Measurements from ENCODE around the gene CRYL1. TPM values are rescaled to one million over a fixed set of nuclear protein-coding genes. Genes with fewer than 3 reads are reported as not detected.

CRYL1 gene
- total and polyA plus RNA-seq, 2 of the 13 experiments (the other 11 are each of a cell fraction or from before 2014, with no cell fraction given), result 57.2 to 115 TPM

DNA sequence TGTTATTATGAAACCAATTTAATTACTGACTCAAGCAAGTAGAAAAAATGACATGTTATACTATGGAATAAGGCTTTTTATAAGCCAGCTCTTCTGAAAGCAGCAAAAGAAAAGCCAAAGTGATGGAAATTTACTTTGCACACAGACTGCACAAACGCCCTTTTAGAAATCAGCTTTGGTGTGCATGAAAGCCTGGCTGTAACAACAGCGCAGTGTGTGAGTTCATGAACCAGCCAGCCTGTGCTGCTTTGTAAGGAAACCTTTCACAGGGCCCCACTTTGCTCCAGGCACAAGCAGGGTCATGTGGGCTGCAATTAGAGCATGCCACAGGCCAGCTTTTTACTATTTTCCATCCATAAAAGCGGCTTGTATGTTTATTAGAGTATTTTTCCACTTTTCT lies 27.7 kb upstream of the CRYL1 start:
- ATAC-seq, result peak; percentile 89
- CTCF ChIA-PET (ENCODE audit: low intra/inter-chr PET ratio, low total read pairs), result no interaction called here
- TF ChIP-seq NFIB (CRISPR knock-in tag; IDR thresholded peaks at IDR 0.05; ENCODE audit: borderline replicate concordance) (no peak), ZNF382 (CRISPR knock-in tag; IDR thresholded peaks at IDR 0.05; ENCODE audit: borderline replicate concordance) (no peak), THAP11 (CRISPR knock-in tag; IDR thresholded peaks at IDR 0.05) (no peak), SSRP1 (CRISPR knock-in tag; IDR thresholded peaks at IDR 0.05) (no peak), ISX (CRISPR knock-in tag; conservative IDR thresholded peaks at IDR 0.05) (no peak), RBAK (CRISPR knock-in tag; IDR thresholded peaks at IDR 0.05) (peak; percentile 98), KDM6A (CRISPR knock-in tag; IDR thresholded peaks at IDR 0.05; ENCODE audit: low read depth) (peak; percentile 70; the same call in 1 of the 2 replicates), CBX5 (CRISPR knock-in tag; IDR thresholded peaks at IDR 0.05; ENCODE audit: borderline replicate concordance) (no peak), CCAR2 (optimal IDR thresholded peaks at IDR 0.05; ENCODE audit: low read depth, low read length) (no peak), ZNF317 (CRISPR knock-in tag; IDR thresholded peaks at IDR 0.05) (no peak), ZNF577 (CRISPR knock-in tag; IDR thresholded peaks at IDR 0.05; ENCODE audit: borderline replicate concordance, low read depth) (no peak), ZNF225 (CRISPR knock-in tag; IDR thresholded peaks at IDR 0.05) (no peak), ZNF878 (CRISPR knock-in tag; IDR thresholded peaks at IDR 0.05) (no peak), PRMT3 (CRISPR knock-in tag; IDR thresholded peaks at IDR 0.05; ENCODE audit: borderline replicate concordance, low read depth) (no peak), ZNF234 (CRISPR knock-in tag; conservative IDR thresholded peaks at IDR 0.05) (no peak), ZNF614 (CRISPR knock-in tag; IDR thresholded peaks at IDR 0.05; ENCODE audit: borderline replicate concordance) (0 out of 2 replicates have a peak, but pooled peaks have one; percentile 40), POLR2G (IDR thresholded peaks at IDR 0.05; ENCODE audit: low read depth, low read length) (peak; percentile 76), ZNF792 (CRISPR knock-in tag; IDR thresholded peaks at IDR 0.05) (peak; percentile 48; the same call in 1 of the 2 replicates)
- TF ChIP-seq, protein P1, sequence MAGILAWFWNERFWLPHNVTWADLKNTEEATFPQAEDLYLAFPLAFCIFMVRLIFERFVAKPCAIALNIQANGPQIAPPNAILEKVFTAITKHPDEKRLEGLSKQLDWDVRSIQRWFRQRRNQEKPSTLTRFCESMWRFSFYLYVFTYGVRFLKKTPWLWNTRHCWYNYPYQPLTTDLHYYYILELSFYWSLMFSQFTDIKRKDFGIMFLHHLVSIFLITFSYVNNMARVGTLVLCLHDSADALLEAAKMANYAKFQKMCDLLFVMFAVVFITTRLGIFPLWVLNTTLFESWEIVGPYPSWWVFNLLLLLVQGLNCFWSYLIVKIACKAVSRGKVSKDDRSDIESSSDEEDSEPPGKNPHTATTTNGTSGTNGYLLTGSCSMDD (CRISPR knock-in tag; IDR thresholded peaks at IDR 0.05), result no peak
- TF ChIP-seq, protein P2, sequence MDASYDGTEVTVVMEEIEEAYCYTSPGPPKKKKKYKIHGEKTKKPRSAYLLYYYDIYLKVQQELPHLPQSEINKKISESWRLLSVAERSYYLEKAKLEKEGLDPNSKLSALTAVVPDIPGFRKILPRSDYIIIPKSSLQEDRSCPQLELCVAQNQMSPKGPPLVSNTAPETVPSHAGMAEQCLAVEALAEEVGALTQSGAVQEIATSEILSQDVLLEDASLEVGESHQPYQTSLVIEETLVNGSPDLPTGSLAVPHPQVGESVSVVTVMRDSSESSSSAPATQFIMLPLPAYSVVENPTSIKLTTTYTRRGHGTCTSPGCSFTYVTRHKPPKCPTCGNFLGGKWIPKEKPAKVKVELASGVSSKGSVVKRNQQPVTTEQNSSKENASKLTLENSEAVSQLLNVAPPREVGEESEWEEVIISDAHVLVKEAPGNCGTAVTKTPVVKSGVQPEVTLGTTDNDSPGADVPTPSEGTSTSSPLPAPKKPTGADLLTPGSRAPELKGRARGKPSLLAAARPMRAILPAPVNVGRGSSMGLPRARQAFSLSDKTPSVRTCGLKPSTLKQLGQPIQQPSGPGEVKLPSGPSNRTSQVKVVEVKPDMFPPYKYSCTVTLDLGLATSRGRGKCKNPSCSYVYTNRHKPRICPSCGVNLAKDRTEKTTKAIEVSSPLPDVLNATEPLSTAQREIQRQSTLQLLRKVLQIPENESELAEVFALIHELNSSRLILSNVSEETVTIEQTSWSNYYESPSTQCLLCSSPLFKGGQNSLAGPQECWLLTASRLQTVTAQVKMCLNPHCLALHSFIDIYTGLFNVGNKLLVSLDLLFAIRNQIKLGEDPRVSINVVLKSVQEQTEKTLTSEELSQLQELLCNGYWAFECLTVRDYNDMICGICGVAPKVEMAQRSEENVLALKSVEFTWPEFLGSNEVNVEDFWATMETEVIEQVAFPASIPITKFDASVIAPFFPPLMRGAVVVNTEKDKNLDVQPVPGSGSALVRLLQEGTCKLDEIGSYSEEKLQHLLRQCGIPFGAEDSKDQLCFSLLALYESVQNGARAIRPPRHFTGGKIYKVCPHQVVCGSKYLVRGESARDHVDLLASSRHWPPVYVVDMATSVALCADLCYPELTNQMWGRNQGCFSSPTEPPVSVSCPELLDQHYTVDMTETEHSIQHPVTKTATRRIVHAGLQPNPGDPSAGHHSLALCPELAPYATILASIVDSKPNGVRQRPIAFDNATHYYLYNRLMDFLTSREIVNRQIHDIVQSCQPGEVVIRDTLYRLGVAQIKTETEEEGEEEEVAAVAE (CRISPR knock-in tag; IDR thresholded peaks at IDR 0.05; ENCODE audit: borderline replicate concordance), result no peak
- TF ChIP-seq, protein P3, sequence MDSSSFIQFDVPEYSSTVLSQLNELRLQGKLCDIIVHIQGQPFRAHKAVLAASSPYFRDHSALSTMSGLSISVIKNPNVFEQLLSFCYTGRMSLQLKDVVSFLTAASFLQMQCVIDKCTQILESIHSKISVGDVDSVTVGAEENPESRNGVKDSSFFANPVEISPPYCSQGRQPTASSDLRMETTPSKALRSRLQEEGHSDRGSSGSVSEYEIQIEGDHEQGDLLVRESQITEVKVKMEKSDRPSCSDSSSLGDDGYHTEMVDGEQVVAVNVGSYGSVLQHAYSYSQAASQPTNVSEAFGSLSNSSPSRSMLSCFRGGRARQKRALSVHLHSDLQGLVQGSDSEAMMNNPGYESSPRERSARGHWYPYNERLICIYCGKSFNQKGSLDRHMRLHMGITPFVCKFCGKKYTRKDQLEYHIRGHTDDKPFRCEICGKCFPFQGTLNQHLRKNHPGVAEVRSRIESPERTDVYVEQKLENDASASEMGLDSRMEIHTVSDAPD (CRISPR knock-in tag; IDR thresholded peaks at IDR 0.05), result no peak

More for the DNA sequence above, 27.7 kb upstream of the CRYL1 start:
- Histone ChIP-seq H3K4me3 (replicated peaks in 1 of 3; ENCODE audit: insufficient read depth in 1 of 3, low read depth in 2 of 3, low read length in 3 of 3) (no peak overlapping the region), H2AFZ (ENCODE audit: low read length) (peak overlapping the region; percentile 1), H3K4me1 (ENCODE audit: insufficient read depth, low read length) (peaks cover 91% of the 10 kb centered on the region), H3K79me2 (ENCODE audit: insufficient read depth, low read length) (no peaks in the 10 kb centered on the region), H3K27me3 (ENCODE audit: control insufficient read depth in 1 of 2, insufficient read depth in 2 of 2, low read length in 2 of 2) (no peaks in the 10 kb centered on the region), H3K27ac (ENCODE audit: extremely low read length, insufficient read depth, low read length) (peak overlapping the region; percentile 77), H3K9ac (ENCODE audit: insufficient read depth, low read depth, low read length) (peak overlapping the region; percentile 36; the same call in 1 of the 2 replicates), H3K36me3 (replicated peaks in 1 of 2; ENCODE audit: control insufficient read depth in 1 of 2, insufficient read depth in 2 of 2, low read length in 2 of 2) (no peaks in the 10 kb centered on the region), H3K9me3 (ENCODE audit: low read length) (no peaks in the 10 kb centered on the region), H3K4me2 (ENCODE audit: low read depth, low read length) (peak overlapping the region; percentile 38), H4K20me1 (ENCODE audit: insufficient read depth, low read length) (no peaks in the 10 kb centered on the region)
- intact Hi-C loops (cut with micrococcal nuclease; ENCODE audit: unreplicated experiment) (loop anchor here (5.0 kb wide), 1 partner anchor 56 kb away; no protein-coding TSS in a partner anchor), in situ Hi-C loops (cut with HindIII; ENCODE audit: extremely low pct_ligation_motif_present, low pct_unique_long_range_greater_than_20kb) (no loop called here)
- WGBS (ENCODE audit: low lambda C conversion rate), result 3% methylated on average over 3 of the region's 3 CpGs
- POLR2A ChIA-PET, result interaction anchor here (1.4 to 2.1 kb wide), 3 partner anchors 14 to 57 kb away, joined by 3 to 11 read pairs (median 4); partner anchors contain the start of gene IFT88
- FAIRE-seq (peak; percentile 83), DNase-seq (ENCODE audit: low spot score) (peak; percentile 83)
- BruUV-seq (replicated peaks), result no TSS peak

Data from HepG2 (cell line).